Prostate gland (tissue), 2 donors: Measurements from ENCODE around the gene PTPRG.

Source experiments
- POLR2A ChIP-seq: fragments of 450-650 bp; IDR thresholded peaks from one replicate; pipeline ENCODE4 v1.6.1; 2016; ENCODE audit warnings: antibody characterized with exemption, mild to moderate bottlenecking
- TF ChIP-seq, protein P1 (sequence below), 4 experiments: fragments of 200-600 bp in 2 of 4; fragments of 450-650 bp in 2 of 4; sonication (generic) in 2 of 4; IDR thresholded peaks; 1 replicate in 3 of 4; 2 replicates in 1 of 4; pipeline ENCODE4 v1.5.1; 2016 to 2019; ENCODE audit warnings: antibody characterized with exemption in 4 of 4, mild to moderate bottlenecking in 2 of 4, moderate library complexity in 2 of 4

DNA sequence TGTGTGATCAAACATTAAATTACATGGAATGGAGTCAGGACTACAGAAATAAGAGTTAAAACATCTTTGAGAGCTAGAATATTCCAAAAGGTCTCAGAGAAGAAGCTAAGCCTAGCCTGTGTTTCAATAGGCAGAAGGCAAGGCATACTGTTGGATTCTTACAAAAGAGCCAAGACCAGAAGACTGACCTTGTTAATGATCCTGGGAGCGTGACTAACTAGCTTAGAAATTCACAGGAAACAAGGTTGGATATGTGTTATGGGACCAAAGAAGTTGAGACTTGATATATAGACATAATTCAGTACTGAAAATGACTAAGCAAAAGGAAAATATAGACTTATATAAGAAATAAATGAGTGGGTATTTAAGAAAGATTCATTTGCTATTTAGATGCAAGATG, 761.9 kb downstream of the PTPRG start:
- no peak for TF ChIP-seq POLR2A
- TF ChIP-seq, protein P1, sequence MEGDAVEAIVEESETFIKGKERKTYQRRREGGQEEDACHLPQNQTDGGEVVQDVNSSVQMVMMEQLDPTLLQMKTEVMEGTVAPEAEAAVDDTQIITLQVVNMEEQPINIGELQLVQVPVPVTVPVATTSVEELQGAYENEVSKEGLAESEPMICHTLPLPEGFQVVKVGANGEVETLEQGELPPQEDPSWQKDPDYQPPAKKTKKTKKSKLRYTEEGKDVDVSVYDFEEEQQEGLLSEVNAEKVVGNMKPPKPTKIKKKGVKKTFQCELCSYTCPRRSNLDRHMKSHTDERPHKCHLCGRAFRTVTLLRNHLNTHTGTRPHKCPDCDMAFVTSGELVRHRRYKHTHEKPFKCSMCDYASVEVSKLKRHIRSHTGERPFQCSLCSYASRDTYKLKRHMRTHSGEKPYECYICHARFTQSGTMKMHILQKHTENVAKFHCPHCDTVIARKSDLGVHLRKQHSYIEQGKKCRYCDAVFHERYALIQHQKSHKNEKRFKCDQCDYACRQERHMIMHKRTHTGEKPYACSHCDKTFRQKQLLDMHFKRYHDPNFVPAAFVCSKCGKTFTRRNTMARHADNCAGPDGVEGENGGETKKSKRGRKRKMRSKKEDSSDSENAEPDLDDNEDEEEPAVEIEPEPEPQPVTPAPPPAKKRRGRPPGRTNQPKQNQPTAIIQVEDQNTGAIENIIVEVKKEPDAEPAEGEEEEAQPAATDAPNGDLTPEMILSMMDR (IDR thresholded peaks at IDR 0.05) = no peak
